ENCODE data around the gene SLC9A9.

SLC9A9 gene

DNA sequence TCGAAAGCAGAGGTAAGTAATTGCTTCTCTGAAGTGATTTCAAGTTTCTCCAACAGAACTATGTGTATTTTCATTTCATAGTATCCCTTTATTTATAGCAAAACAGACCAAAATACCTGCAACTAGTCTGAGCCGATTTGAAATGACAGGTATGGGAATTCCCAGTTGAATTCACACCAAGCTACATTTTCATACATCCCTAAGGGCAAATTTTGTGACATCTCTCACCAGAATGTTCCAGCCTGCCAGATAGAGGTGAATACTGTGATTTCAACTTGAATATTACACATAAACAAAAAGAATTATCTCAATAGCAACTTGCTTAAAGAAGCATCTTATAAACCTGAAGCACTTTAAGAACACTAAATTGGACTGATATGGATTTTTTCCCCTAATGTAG lies 235.7 kb downstream of the SLC9A9 start:
- Histone ChIP-seq H4K8ac (ENCODE audit: low read depth, low read length) (no peak overlapping the region), H3K4me2 (ENCODE audit: low read length) (no peak overlapping the region), H3K18ac (ENCODE audit: low read length) (no peak overlapping the region), H2AK5ac (ENCODE audit: low read length) (no peak overlapping the region), H3K4ac (ENCODE audit: low read depth, low read length) (no peak overlapping the region), H3K27me3 (ENCODE audit: insufficient read depth, low read length) (no peaks in the 10 kb centered on the region), H2BK5ac (ENCODE audit: low read depth, low read length, poor library complexity) (no peak overlapping the region), H3K9me3 (ENCODE audit: insufficient read depth, low read depth, low read length) (no peaks in the 10 kb centered on the region), H3K14ac (ENCODE audit: low read length) (no peak overlapping the region), H3K79me1 (ENCODE audit: low read length) (no peaks in the 10 kb centered on the region), H2BK12ac (ENCODE audit: low read length) (no peak overlapping the region), H3K79me2 (ENCODE audit: control insufficient read depth, insufficient read depth, low read length, poor library complexity) (no peaks in the 10 kb centered on the region), H3K4me1 (ENCODE audit: control insufficient read depth in 1 of 2, insufficient read depth in 2 of 2, low read length in 2 of 2) (no peaks in the 10 kb centered on the region), H3K27ac (ENCODE audit: low read depth, low read length) (no peak overlapping the region), H4K91ac (ENCODE audit: low read depth, low read length) (no peak overlapping the region), H2BK120ac (ENCODE audit: insufficient read depth, low read length, poor library complexity) (no peak overlapping the region), H3K23ac (ENCODE audit: low read length) (no peak overlapping the region), H2AFZ (ENCODE audit: insufficient read depth, low read length, poor library complexity) (peak overlapping the region; percentile 41), H3K36me3 (ENCODE audit: control insufficient read depth in 1 of 2, insufficient read depth in 2 of 2, low read length in 2 of 2) (no peaks in the 10 kb centered on the region), H4K12ac (ENCODE audit: low read depth, low read length) (no peak overlapping the region), H3K9ac (ENCODE audit: low read length) (no peak overlapping the region), H3K4me3 (ENCODE audit: low read depth, low read length) (no peak overlapping the region)
- peak; percentile 45 to 93 for DNase-seq
- no CpG with 5 or more reads among the region's 2 CpGs for WGBS (ENCODE audit: extremely low coverage, insufficient coverage, insufficient read length)

GRCh38 chr3:143608966-143609365 lies 239.3 kb downstream of the SLC9A9 start:
- no peaks in the 10 kb centered on the region for H3K9me3 ChIP-seq (ENCODE audit: insufficient read depth, low read depth, low read length)
- peak; percentile 65 to 89 for DNase-seq
- no peak overlapping the region for H3K4me2 ChIP-seq (ENCODE audit: low read length)
- H3K4me1 ChIP-seq (ENCODE audit: control insufficient read depth in 1 of 2, insufficient read depth in 2 of 2, low read length in 2 of 2): no peaks in the 10 kb centered on the region
- H3K27me3 ChIP-seq (ENCODE audit: insufficient read depth, low read length): no peaks in the 10 kb centered on the region
- no peak overlapping the region for H3K4ac ChIP-seq (ENCODE audit: low read depth, low read length)
- no peaks in the 10 kb centered on the region for H3K36me3 ChIP-seq (ENCODE audit: control insufficient read depth in 1 of 2, insufficient read depth in 2 of 2, low read length in 2 of 2)
- no CpG with 5 or more reads among the region's 5 CpGs for WGBS (ENCODE audit: extremely low coverage, insufficient coverage, insufficient read length)
- H3K79me1 ChIP-seq (ENCODE audit: low read length): no peaks in the 10 kb centered on the region
- H2BK12ac ChIP-seq (ENCODE audit: low read length): no peak overlapping the region
- no peak overlapping the region for H2BK5ac ChIP-seq (ENCODE audit: low read depth, low read length, poor library complexity)
- no peak overlapping the region for H3K14ac ChIP-seq (ENCODE audit: low read length)
- H2BK120ac ChIP-seq (ENCODE audit: insufficient read depth, low read length, poor library complexity): no peak overlapping the region
- H2AK5ac ChIP-seq (ENCODE audit: low read length): no peak overlapping the region
- H3K79me2 ChIP-seq (ENCODE audit: control insufficient read depth, insufficient read depth, low read length, poor library complexity): no peaks in the 10 kb centered on the region
- no peak overlapping the region for H2AFZ ChIP-seq (ENCODE audit: insufficient read depth, low read length, poor library complexity)
- no peak overlapping the region for H4K12ac ChIP-seq (ENCODE audit: low read depth, low read length)
- H3K9ac ChIP-seq (ENCODE audit: low read length): no peak overlapping the region
- H3K4me3 ChIP-seq (ENCODE audit: low read depth, low read length): no peak overlapping the region
- H4K8ac ChIP-seq (ENCODE audit: low read depth, low read length): no peak overlapping the region
- H3K23ac ChIP-seq (ENCODE audit: low read length): no peak overlapping the region
- no peak overlapping the region for H3K18ac ChIP-seq (ENCODE audit: low read length)
- H3K27ac ChIP-seq (ENCODE audit: low read depth, low read length): no peak overlapping the region
- H4K91ac ChIP-seq (ENCODE audit: low read depth, low read length): no peak overlapping the region

DNA sequence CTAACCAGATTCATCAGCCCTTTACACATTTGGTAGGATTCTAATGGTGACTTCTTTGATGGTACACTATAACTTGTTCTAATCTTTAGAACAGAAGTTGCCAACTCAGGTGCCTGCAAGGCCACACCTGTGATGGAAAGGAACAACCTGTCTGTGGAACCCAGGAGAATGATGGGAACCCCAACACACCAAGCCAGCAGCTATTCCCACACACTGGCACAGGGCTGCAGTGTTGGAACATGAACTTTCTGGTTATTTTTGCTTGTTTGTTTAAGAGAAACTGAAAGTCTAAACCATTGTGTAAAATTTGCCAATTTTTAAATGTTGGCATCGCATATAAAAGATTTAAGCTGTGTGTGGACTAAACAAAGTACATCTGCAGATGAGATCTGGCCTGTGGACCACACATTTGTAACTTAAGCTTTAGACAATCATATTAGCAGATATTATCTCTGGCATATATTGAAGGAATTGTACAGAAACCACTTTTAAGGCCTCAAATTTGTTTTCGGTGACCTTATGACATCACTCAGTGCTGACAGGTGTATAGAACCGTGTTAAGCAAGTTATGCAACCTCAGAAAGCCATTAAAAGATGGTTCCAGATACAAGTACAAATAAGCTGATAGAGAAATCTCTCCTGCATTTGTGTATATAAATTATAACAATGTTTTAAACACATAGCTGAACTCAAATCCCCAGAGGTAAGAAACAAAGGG lies 242.9 kb downstream of the SLC9A9 start:
- no peak overlapping the region for H2BK12ac ChIP-seq (ENCODE audit: low read length)
- H3K4ac ChIP-seq (ENCODE audit: low read depth, low read length): no peak overlapping the region

GRCh38 chr3:143604402-143605185 lies 243.7 kb downstream of the SLC9A9 start:
- DNase-seq: no peak
- H4K8ac ChIP-seq (ENCODE audit: low read depth, low read length): no peak overlapping the region
- no peaks in the 10 kb centered on the region for H3K79me2 ChIP-seq (ENCODE audit: control insufficient read depth, insufficient read depth, low read length, poor library complexity)
- no peak overlapping the region for H2BK120ac ChIP-seq (ENCODE audit: insufficient read depth, low read length, poor library complexity)
- H2BK12ac ChIP-seq (ENCODE audit: low read length): no peak overlapping the region
- no peak overlapping the region for H4K12ac ChIP-seq (ENCODE audit: low read depth, low read length)
- no peaks in the 10 kb centered on the region for H3K36me3 ChIP-seq (ENCODE audit: control insufficient read depth in 1 of 2, insufficient read depth in 2 of 2, low read length in 2 of 2)
- H3K27ac ChIP-seq (ENCODE audit: low read depth, low read length): no peak overlapping the region
- H3K4me3 ChIP-seq (ENCODE audit: low read depth, low read length): no peak overlapping the region
- H3K14ac ChIP-seq (ENCODE audit: low read length): no peak overlapping the region
- H3K9ac ChIP-seq (ENCODE audit: low read length): no peak overlapping the region
- H3K4ac ChIP-seq (ENCODE audit: low read depth, low read length): no peak overlapping the region
- no peak overlapping the region for H3K18ac ChIP-seq (ENCODE audit: low read length)
- no peak overlapping the region for H2AK5ac ChIP-seq (ENCODE audit: low read length)
- no peak overlapping the region for H3K23ac ChIP-seq (ENCODE audit: low read length)
- H3K79me1 ChIP-seq (ENCODE audit: low read length): no peaks in the 10 kb centered on the region
- H2BK5ac ChIP-seq (ENCODE audit: low read depth, low read length, poor library complexity): no peak overlapping the region
- no CpG with 5 or more reads among the region's 5 CpGs for WGBS (ENCODE audit: extremely low coverage, insufficient coverage, insufficient read length)
- no peaks in the 10 kb centered on the region for H3K9me3 ChIP-seq (ENCODE audit: insufficient read depth, low read depth, low read length)
- no peak overlapping the region for H3K4me2 ChIP-seq (ENCODE audit: low read length)
- H3K4me1 ChIP-seq (ENCODE audit: control insufficient read depth in 1 of 2, insufficient read depth in 2 of 2, low read length in 2 of 2): peaks cover 0 to 2% of the 10 kb centered on the region in 2 experiments
- H2AFZ ChIP-seq (ENCODE audit: insufficient read depth, low read length, poor library complexity): no peak overlapping the region
- H4K91ac ChIP-seq (ENCODE audit: low read depth, low read length): no peak overlapping the region
- H3K27me3 ChIP-seq (ENCODE audit: insufficient read depth, low read length): no peaks in the 10 kb centered on the region

More for the DNA sequence above, 242.9 kb downstream of the SLC9A9 start:
- H3K9ac ChIP-seq (ENCODE audit: low read length): no peak overlapping the region
- H4K8ac ChIP-seq (ENCODE audit: low read depth, low read length): no peak overlapping the region
- no peaks in the 10 kb centered on the region for H3K9me3 ChIP-seq (ENCODE audit: insufficient read depth, low read depth, low read length)
- WGBS (ENCODE audit: extremely low coverage, insufficient coverage, insufficient read length): no CpG with 5 or more reads among the region's 3 CpGs
- no peak overlapping the region for H2BK120ac ChIP-seq (ENCODE audit: insufficient read depth, low read length, poor library complexity)
- H4K91ac ChIP-seq (ENCODE audit: low read depth, low read length): no peak overlapping the region
- no peaks in the 10 kb centered on the region for H3K27me3 ChIP-seq (ENCODE audit: insufficient read depth, low read length)
- H3K36me3 ChIP-seq (ENCODE audit: control insufficient read depth in 1 of 2, insufficient read depth in 2 of 2, low read length in 2 of 2): no peaks in the 10 kb centered on the region
- H4K12ac ChIP-seq (ENCODE audit: low read depth, low read length): no peak overlapping the region
- H2BK5ac ChIP-seq (ENCODE audit: low read depth, low read length, poor library complexity): no peak overlapping the region
- DNase-seq: no peak
- H3K14ac ChIP-seq (ENCODE audit: low read length): no peak overlapping the region
- no peak overlapping the region for H2AFZ ChIP-seq (ENCODE audit: insufficient read depth, low read length, poor library complexity)
- H3K18ac ChIP-seq (ENCODE audit: low read length): no peak overlapping the region
- H3K4me1 ChIP-seq (ENCODE audit: control insufficient read depth in 1 of 2, insufficient read depth in 2 of 2, low read length in 2 of 2): peaks cover 0 to 2% of the 10 kb centered on the region in 2 experiments
- H3K79me2 ChIP-seq (ENCODE audit: control insufficient read depth, insufficient read depth, low read length, poor library complexity): no peaks in the 10 kb centered on the region
- H3K4me3 ChIP-seq (ENCODE audit: low read depth, low read length): no peak overlapping the region
- no peak overlapping the region for H3K4me2 ChIP-seq (ENCODE audit: low read length)
- no peaks in the 10 kb centered on the region for H3K79me1 ChIP-seq (ENCODE audit: low read length)
- no peak overlapping the region for H2AK5ac ChIP-seq (ENCODE audit: low read length)
- no peak overlapping the region for H3K27ac ChIP-seq (ENCODE audit: low read depth, low read length)
- no peak overlapping the region for H3K23ac ChIP-seq (ENCODE audit: low read length)
